ENCODE data around the gene SLC2A3.
"Not testable (repeated sequence)": the region's sequence is repeated elsewhere in the genome, so short reads cannot be mapped to it uniquely, and the experiment has no call there.

Gene SLC2A3

GRCh38 chr12:7948589-7949260 is 12.7 kb upstream of the SLC2A3 start:
- Histone ChIP-seq H3K4me1 (ENCODE audit: insufficient read depth, low read length, poor library complexity, severe bottlenecking) (no peaks in the 10 kb centered on the region), H3K4me3 (ENCODE audit: low read length, poor library complexity, severe bottlenecking) (no peak overlapping the region), H3K9ac (ENCODE audit: low read depth, low read length, poor library complexity, severe bottlenecking) (no peak overlapping the region), H4K20me1 (ENCODE audit: insufficient read depth, low read length, poor library complexity, severe bottlenecking) (no peaks in the 10 kb centered on the region), H2AFZ (ENCODE audit: low read length) (peak overlapping the region; percentile 47), H3F3A (ENCODE audit: low read depth) (no peaks in the 10 kb centered on the region), H3K79me2 (ENCODE audit: insufficient read depth, low read length) (no peaks in the 10 kb centered on the region), H3K9me2 (replicated peaks; ENCODE audit: low read depth, low read length) (no peaks in the 10 kb centered on the region), H3K4me2 (ENCODE audit: low read depth, low read length, poor library complexity, severe bottlenecking) (no peak overlapping the region), H3K36me3 (ENCODE audit: insufficient read depth, low read length) (no peaks in the 10 kb centered on the region), H3K27me3 (ENCODE audit: insufficient read depth, low read length, poor library complexity, severe bottlenecking) (no peaks in the 10 kb centered on the region), H3K9me3 (ENCODE audit: insufficient read depth, low read depth, low read length) (no peaks in the 10 kb centered on the region)
- TF ChIP-seq EZH2phosphoT487 (IDR thresholded peaks at IDR 0.05; ENCODE audit: borderline replicate concordance) (no peak), CTCF (conservative IDR thresholded peaks at IDR 0.05; ENCODE audit: low read length) (no peak)

GRCh38 chr12:7947011-7947410 is 11.0 kb upstream of the SLC2A3 start:
- Histone ChIP-seq H3K9ac (ENCODE audit: low read depth, low read length, poor library complexity, severe bottlenecking) (no peak overlapping the region), H3K9me3 (ENCODE audit: insufficient read depth, low read depth, low read length) (no peaks in the 10 kb centered on the region), H3F3A (ENCODE audit: low read depth) (no peaks in the 10 kb centered on the region), H3K4me3 (ENCODE audit: low read length, poor library complexity, severe bottlenecking) (no peak overlapping the region), H3K27me3 (ENCODE audit: insufficient read depth, low read length, poor library complexity, severe bottlenecking) (no peaks in the 10 kb centered on the region), H3K36me3 (ENCODE audit: insufficient read depth, low read length) (no peaks in the 10 kb centered on the region), H2AFZ (ENCODE audit: low read length) (no peak overlapping the region), H3K9me2 (replicated peaks; ENCODE audit: low read depth, low read length) (no peaks in the 10 kb centered on the region), H3K4me2 (ENCODE audit: low read depth, low read length, poor library complexity, severe bottlenecking) (no peak overlapping the region), H3K4me1 (ENCODE audit: insufficient read depth, low read length, poor library complexity, severe bottlenecking) (no peaks in the 10 kb centered on the region), H4K20me1 (ENCODE audit: insufficient read depth, low read length, poor library complexity, severe bottlenecking) (no peaks in the 10 kb centered on the region), H3K79me2 (ENCODE audit: insufficient read depth, low read length) (no peaks in the 10 kb centered on the region)
- TF ChIP-seq EZH2phosphoT487 (IDR thresholded peaks at IDR 0.05; ENCODE audit: borderline replicate concordance) (no peak), CTCF (conservative IDR thresholded peaks at IDR 0.05; ENCODE audit: low read length) (no peak)

GRCh38 chr12:7944760-7945159 is 8.8 kb upstream of the SLC2A3 start:
- not testable (repeated sequence) for H3F3A ChIP-seq (ENCODE audit: low read depth); H2AFZ ChIP-seq (ENCODE audit: low read length); H3K79me2 ChIP-seq (ENCODE audit: insufficient read depth, low read length); H3K4me2 ChIP-seq (ENCODE audit: low read depth, low read length, poor library complexity, severe bottlenecking); H3K4me1 ChIP-seq (ENCODE audit: insufficient read depth, low read length, poor library complexity, severe bottlenecking); H3K27me3 ChIP-seq (ENCODE audit: insufficient read depth, low read length, poor library complexity, severe bottlenecking); H3K4me3 ChIP-seq (ENCODE audit: low read length, poor library complexity, severe bottlenecking); H4K20me1 ChIP-seq (ENCODE audit: insufficient read depth, low read length, poor library complexity, severe bottlenecking); H3K9me2 ChIP-seq (replicated peaks; ENCODE audit: low read depth, low read length); H3K36me3 ChIP-seq (ENCODE audit: insufficient read depth, low read length); H3K9ac ChIP-seq (ENCODE audit: low read depth, low read length, poor library complexity, severe bottlenecking); H3K9me3 ChIP-seq (ENCODE audit: insufficient read depth, low read depth, low read length)

- TF ChIP-seq EZH2phosphoT487 (IDR thresholded peaks at IDR 0.05; ENCODE audit: borderline replicate concordance) (no peak), CTCF (conservative IDR thresholded peaks at IDR 0.05; ENCODE audit: low read length) (no peak)
Measured at GRCh38 chr12:7940906-7941305, 4.9 kb upstream of the SLC2A3 start.

More at GRCh38 chr12:7940906-7941305, 4.9 kb upstream of the SLC2A3 start:
- Histone ChIP-seq H4K20me1 (ENCODE audit: insufficient read depth, low read length, poor library complexity, severe bottlenecking) (no peaks in the 10 kb centered on the region), H3K4me1 (ENCODE audit: insufficient read depth, low read length, poor library complexity, severe bottlenecking) (peaks cover 13% of the 10 kb centered on the region), H3K79me2 (ENCODE audit: insufficient read depth, low read length) (peaks cover 1% of the 10 kb centered on the region; the same call in 1 of the 2 replicates), H3K9ac (ENCODE audit: low read depth, low read length, poor library complexity, severe bottlenecking) (no peak overlapping the region), H3K27me3 (ENCODE audit: insufficient read depth, low read length, poor library complexity, severe bottlenecking) (no peaks in the 10 kb centered on the region), H3K9me3 (ENCODE audit: insufficient read depth, low read depth, low read length) (no peaks in the 10 kb centered on the region), H3K36me3 (ENCODE audit: insufficient read depth, low read length) (no peaks in the 10 kb centered on the region), H3F3A (ENCODE audit: low read depth) (no peaks in the 10 kb centered on the region), H3K9me2 (replicated peaks; ENCODE audit: low read depth, low read length) (no peaks in the 10 kb centered on the region), H3K4me2 (ENCODE audit: low read depth, low read length, poor library complexity, severe bottlenecking) (no peak overlapping the region), H2AFZ (ENCODE audit: low read length) (no peak overlapping the region), H3K4me3 (ENCODE audit: low read length, poor library complexity, severe bottlenecking) (no peak overlapping the region)

Measured in Loucy (cell line).